Body of pancreas (tissue), 4 donors: ENCODE data around the gene TECR. TPM values are rescaled to one million over a fixed set of nuclear protein-coding genes. Genes with fewer than 3 reads are reported as not detected.
A peak's percentile ranks its signal among the peaks of the same experiment; 100 is the strongest.

Experiments used
- ATAC-seq: fragments of 150-250 bp; one replicate; pipeline ENCODE4 v1.9.1; 2016
- DNase-seq, 4 donors: peaks; one replicate each; pipeline ENCODE4 v3.0.0-alpha.2; 2019
- H3K27ac ChIP-seq, 4 donors: fragments of 200-600 bp; sonication (generic); 1 replicate in 3 of 4; 2 replicates in 1 of 4; pipeline versions ENCODE4 v1.5.1 to v1.6.1; 2016 to 2019; ENCODE audit warnings: mild to moderate bottlenecking in 1 of 4, mixed read lengths in 1 of 4, moderate library complexity in 1 of 4
- H3K27me3 ChIP-seq, 2 donors: fragments of 200-600 bp; sonication (generic); one replicate each; pipeline ENCODE4 v1.6.0; 2016; ENCODE audit warnings: mild to moderate bottlenecking in 1 of 2
- H3K36me3 ChIP-seq, 2 donors: fragments of 200-600 bp; sonication (generic); replicated peaks in 1 of 2; 2 replicates each; pipeline ENCODE4 v1.5.1; 2016; ENCODE audit warnings: low read depth in 2 of 2; ENCODE audit not compliant: insufficient read depth in 1 of 2
- H3K4me1 ChIP-seq: fragments of 200-600 bp; sonication (generic); one replicate; pipeline ENCODE4 v1.6.0; 2016
- H3K4me3 ChIP-seq, 2 donors: fragments of 200-600 bp; sonication (generic); 1 replicate in 1 of 2; 2 replicates in 1 of 2; pipeline ENCODE4 v1.5.1; 2016 to 2019
- H3K9me3 ChIP-seq, 3 donors: fragments of 200-600 bp; sonication (generic); 1 replicate in 2 of 3; 2 replicates in 1 of 3; pipeline ENCODE4 v1.5.1; 2016
- CTCF ChIP-seq, 7 experiments: fragments of 450-650 bp in 4 of 7; fragments of 200-600 bp in 3 of 7; sonication (generic) in 3 of 7; IDR thresholded peaks; one replicate each; pipeline ENCODE4 v1.5.1; 2016 to 2019; ENCODE audit warnings: antibody characterized with exemption in 7 of 7
- POLR2A ChIP-seq, 3 donors: fragments of 450-650 bp; IDR thresholded peaks; one replicate each; pipeline ENCODE4 v1.6.1; 2016; ENCODE audit warnings: antibody characterized with exemption in 3 of 3, mild to moderate bottlenecking in 2 of 3
- whole genome bisulfite sequencing, 2 donors: methylation state at CpG; one replicate each; pipeline ENCODE4 v1.1.5; 2017; 5-methylcytosine and 5-hydroxymethylcytosine counted together
- intact Hi-C: fragments of 100-400 bp; cut with DNase I; formaldehyde crosslinking; loops from one replicate; pipeline ENCODE4 v1.15.1; 2023
- total RNA-seq, 2 donors: library from RNA; depleted of rRNA; stranded (reverse); fragments of >200 nt; gene quantifications; one replicate each; pipeline ENCODE4 v1.1.0, GENCODE V29; 2016

Gene TECR
- total RNA-seq, 2 donors from 2014 or later, result 26.2 to 28.7 TPM

GRCh38 chr19:14487370-14488125 is 41.8 kb upstream of the TECR start:
- DNase-seq (no peak), ATAC-seq (no peak)
- no peaks in the 10 kb centered on the region for H3K9me3 ChIP-seq
- peaks cover 0 to 6% of the 10 kb centered on the region in 2 donors for H3K36me3 ChIP-seq
- WGBS, 2 donors, result 93 to 97% methylated on average over 16 of the region's 16 CpGs
- H3K4me3 ChIP-seq, result no peak overlapping the region
- H3K4me1 ChIP-seq, result no peaks in the 10 kb centered on the region
- intact Hi-C loops, result no loop called here
- no peaks in the 10 kb centered on the region for H3K27me3 ChIP-seq
- TF ChIP-seq CTCF (IDR thresholded peaks at IDR 0.05), result no peak
- no peak for TF ChIP-seq POLR2A (IDR thresholded peaks at IDR 0.05)
- no peak overlapping the region for H3K27ac ChIP-seq

GRCh38 chr19:14492756-14493337 is 36.5 kb upstream of the TECR start:
- DNase-seq (no peak), ATAC-seq (no peak)
- H3K4me1 ChIP-seq, result peaks cover 27% of the 10 kb centered on the region
- H3K9me3 ChIP-seq, result no peaks in the 10 kb centered on the region
- H3K27me3 ChIP-seq, result no peaks in the 10 kb centered on the region
- peaks cover 0 to 5% of the 10 kb centered on the region in 2 donors for H3K36me3 ChIP-seq
- TF ChIP-seq CTCF (IDR thresholded peaks at IDR 0.05) (no peak), POLR2A (IDR thresholded peaks at IDR 0.05) (no peak)
- 82 to 86% methylated on average over 5 of the region's 5 CpGs for WGBS, 2 donors
- no peak overlapping the region for H3K4me3 ChIP-seq
- no peak overlapping the region for H3K27ac ChIP-seq
- intact Hi-C loops, result no loop called here

GRCh38 chr19:14494411-14494810 is 35.0 kb upstream of the TECR start:
- ATAC-seq (no peak), DNase-seq (no peak)
- Histone ChIP-seq H3K27me3 (no peaks in the 10 kb centered on the region), H3K9me3 (no peaks in the 10 kb centered on the region), H3K36me3 (no peaks in the 10 kb centered on the region), H3K27ac (no peak overlapping the region), H3K4me3 (no peak overlapping the region), H3K4me1 (peaks cover 27% of the 10 kb centered on the region)
- intact Hi-C loops, result no loop called here
- TF ChIP-seq POLR2A (IDR thresholded peaks at IDR 0.05) (no peak), CTCF (IDR thresholded peaks at IDR 0.05) (no peak)
- WGBS, 2 donors, result 82 to 88% methylated on average over 4 of the region's 4 CpGs

- Histone ChIP-seq H3K27me3 (no peaks in the 10 kb centered on the region), H3K36me3 (no peaks in the 10 kb centered on the region), H3K9me3 (no peaks in the 10 kb centered on the region), H3K4me3 (peak overlapping the region; percentile 58 to 69), H3K4me1 (peaks cover 27% of the 10 kb centered on the region), H3K27ac (peak overlapping the region in 3 of 4 donors; percentile 53 to 86 (median 79))
- intact Hi-C loops, result no loop called here
- no peak for DNase-seq
- ATAC-seq, result no peak
- WGBS, 2 donors, result 29 to 47% methylated on average over 6 to 14 of the region's 14 CpGs
- TF ChIP-seq CTCF (IDR thresholded peaks at IDR 0.05) (no peak), POLR2A (IDR thresholded peaks at IDR 0.05) (no peak)
Observed at GRCh38 chr19:14494910-14495671, 34.3 kb upstream of the TECR start.
